ENCODE results near the gene RNF212.

The RNF212 gene

GRCh38 chr4:1075809-1076699, 37.3 kb downstream of the RNF212 start:
- Mint-ChIP-seq H3K9me3 (no peaks in the 10 kb centered on the region), H3K27ac (no peak overlapping the region), H3K4me3 (no peak overlapping the region), H3K4me1 (peaks cover 10% of the 10 kb centered on the region), H3K36me3 (ENCODE audit: low read depth) (no peaks in the 10 kb centered on the region), H3K27me3 (peaks cover 23% of the 10 kb centered on the region)
- ATAC-seq = no peak
- no peak for DNase-seq

GRCh38 chr4:1075225-1075624, 38.1 kb downstream of the RNF212 start:
- no peaks in the 10 kb centered on the region for H3K9me3 Mint-ChIP-seq
- peaks cover 19% of the 10 kb centered on the region for H3K27me3 Mint-ChIP-seq
- peaks cover 8% of the 10 kb centered on the region for H3K4me1 Mint-ChIP-seq
- H3K4me3 Mint-ChIP-seq = no peak overlapping the region
- ATAC-seq (no peak), DNase-seq (no peak)
- H3K27ac Mint-ChIP-seq = no peak overlapping the region
- no peaks in the 10 kb centered on the region for H3K36me3 Mint-ChIP-seq (ENCODE audit: low read depth)

GRCh38 chr4:1074077-1074476, 39.3 kb downstream of the RNF212 start:
- peaks cover 20% of the 10 kb centered on the region for H3K27me3 Mint-ChIP-seq
- ATAC-seq (no peak), DNase-seq (no peak)
- H3K4me1 Mint-ChIP-seq = peaks cover 8% of the 10 kb centered on the region
- H3K36me3 Mint-ChIP-seq (ENCODE audit: low read depth) = no peaks in the 10 kb centered on the region
- H3K9me3 Mint-ChIP-seq = no peaks in the 10 kb centered on the region
- H3K4me3 Mint-ChIP-seq = no peak overlapping the region
- no peak overlapping the region for H3K27ac Mint-ChIP-seq

DNA sequence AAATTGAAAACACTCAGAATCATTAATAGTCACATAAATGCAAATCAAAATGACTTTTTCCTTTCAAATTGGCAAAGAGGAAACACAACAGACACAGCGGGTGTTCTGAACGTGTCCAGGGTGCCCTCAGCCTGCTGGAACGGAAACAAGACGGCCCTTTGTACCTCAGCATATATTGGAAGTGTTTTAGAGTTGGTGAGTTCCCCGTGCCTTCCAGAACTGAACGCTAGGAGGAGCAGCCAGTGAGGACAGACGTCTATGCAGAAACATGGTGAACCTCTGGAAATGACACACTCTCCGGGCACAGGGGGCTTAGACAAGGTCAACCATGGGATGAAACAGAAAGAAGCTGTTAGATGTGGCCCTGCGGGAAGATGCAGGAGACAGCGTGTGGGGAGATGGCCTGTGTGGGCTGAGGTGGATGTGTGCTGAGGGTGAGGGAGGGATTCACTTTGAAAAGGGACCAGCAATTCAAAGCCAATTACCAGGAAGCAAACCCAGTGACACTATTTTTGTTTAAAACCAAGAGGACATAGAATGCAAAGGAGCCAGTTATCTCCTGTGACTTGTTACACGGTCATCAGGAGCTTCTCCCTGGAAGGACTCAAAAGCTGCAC, 40.4 kb downstream of the RNF212 start:
- Mint-ChIP-seq H3K4me1 (peaks cover 8% of the 10 kb centered on the region), H3K4me3 (no peak overlapping the region), H3K27me3 (peaks cover 23% of the 10 kb centered on the region), H3K9me3 (no peaks in the 10 kb centered on the region), H3K36me3 (ENCODE audit: low read depth) (no peaks in the 10 kb centered on the region), H3K27ac (no peak overlapping the region)
- peak; percentile 54 for DNase-seq
- peak; percentile 88 for ATAC-seq

DNA sequence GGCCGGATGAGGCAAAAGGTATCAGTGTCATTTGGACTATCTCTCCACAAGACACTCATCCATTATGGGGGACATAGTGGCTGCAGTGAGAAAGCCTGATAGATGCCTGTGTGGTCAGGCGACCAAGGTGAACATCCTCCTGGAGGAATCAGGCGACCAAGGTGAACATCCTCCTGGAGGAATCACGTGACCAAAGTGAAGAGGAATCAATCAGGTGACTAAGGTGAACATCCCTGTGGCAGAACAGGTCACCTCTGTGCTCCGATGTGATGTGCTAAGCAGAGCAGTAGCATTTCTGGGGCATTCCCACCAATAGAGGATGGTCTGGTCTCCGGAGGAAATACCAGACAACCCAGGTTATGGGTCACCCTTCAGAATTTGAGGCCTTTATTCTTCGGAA, 44.0 kb downstream of the RNF212 start:
- no peak for ATAC-seq
- peaks cover 1% of the 10 kb centered on the region for H3K36me3 Mint-ChIP-seq (ENCODE audit: low read depth)
- no peak for DNase-seq
- no peak overlapping the region for H3K27ac Mint-ChIP-seq
- peaks cover 38% of the 10 kb centered on the region for H3K27me3 Mint-ChIP-seq
- no peak overlapping the region for H3K4me3 Mint-ChIP-seq
- H3K9me3 Mint-ChIP-seq = no peaks in the 10 kb centered on the region
- peaks cover 8% of the 10 kb centered on the region for H3K4me1 Mint-ChIP-seq

DNA sequence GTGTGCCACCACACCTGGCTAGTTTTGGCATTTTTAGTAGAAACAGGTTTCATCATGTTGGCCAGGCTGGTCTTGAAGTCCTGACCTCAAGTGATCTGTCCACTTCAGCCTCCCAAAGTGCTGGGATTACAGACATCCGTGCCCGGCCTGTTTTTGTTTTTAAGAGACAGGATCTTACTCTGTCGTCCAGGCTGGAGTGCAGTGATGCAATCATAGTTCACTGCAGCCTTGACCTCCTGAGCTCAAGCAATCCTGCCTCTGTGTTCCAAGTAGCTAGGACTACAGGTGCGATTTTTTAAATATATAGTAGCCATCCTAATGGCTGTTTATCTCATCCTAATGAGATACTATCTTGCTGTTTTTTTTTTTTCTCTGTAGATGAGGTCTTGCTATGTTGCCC, 47.6 kb downstream of the RNF212 start:
- Mint-ChIP-seq H3K4me1 (no peaks in the 10 kb centered on the region), H3K36me3 (ENCODE audit: low read depth) (peaks cover 5% of the 10 kb centered on the region), H3K4me3 (no peak overlapping the region), H3K27me3 (peaks cover 49% of the 10 kb centered on the region), H3K9me3 (no peaks in the 10 kb centered on the region), H3K27ac (no peak overlapping the region)
- ATAC-seq (no peak), DNase-seq (no peak)

DNA sequence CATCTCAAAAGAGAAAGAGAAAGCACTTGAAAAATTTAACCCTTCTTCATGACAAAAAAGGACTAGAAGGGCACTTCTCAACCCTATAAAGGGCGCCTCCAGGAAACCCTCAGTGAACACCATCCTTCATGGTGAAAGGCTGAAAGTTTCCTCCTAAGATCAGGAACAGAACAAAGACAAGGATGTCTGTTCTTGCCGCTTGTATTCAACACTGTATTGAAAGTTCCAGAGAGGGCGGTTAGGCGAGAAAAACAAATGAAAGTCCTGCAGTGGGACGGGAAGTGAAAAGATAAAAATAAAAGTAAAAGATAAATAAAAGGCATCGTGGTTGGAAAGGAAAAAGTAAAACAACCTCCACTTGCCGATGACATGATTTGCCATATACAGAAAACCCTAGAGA, 50.9 kb downstream of the RNF212 start:
- Mint-ChIP-seq H3K9me3 (no peaks in the 10 kb centered on the region), H3K27ac (no peak overlapping the region), H3K4me1 (no peaks in the 10 kb centered on the region), H3K27me3 (peaks cover 33% of the 10 kb centered on the region), H3K4me3 (no peak overlapping the region), H3K36me3 (ENCODE audit: low read depth) (peaks cover 5% of the 10 kb centered on the region)
- ATAC-seq (no peak), DNase-seq (no peak)

DNA sequence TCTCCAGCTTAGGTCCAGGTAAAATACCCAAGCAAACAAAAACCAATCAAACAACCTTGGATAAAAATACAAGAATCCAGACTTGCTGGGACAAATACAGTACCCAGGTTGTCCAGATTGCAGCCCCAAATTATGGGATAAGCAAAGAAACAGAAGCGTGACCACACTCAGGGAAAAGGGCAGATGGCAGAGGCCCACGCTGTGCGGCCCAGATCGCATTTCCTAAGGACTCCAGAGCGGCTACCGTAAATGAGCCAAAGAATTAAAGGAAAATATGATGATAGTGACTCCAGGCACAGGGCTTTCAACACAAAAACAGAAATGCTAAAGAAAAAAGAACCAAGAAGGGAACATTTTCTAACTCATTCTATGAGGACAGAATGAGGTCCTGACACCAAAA, 51.6 kb downstream of the RNF212 start:
- no peaks in the 10 kb centered on the region for H3K9me3 Mint-ChIP-seq
- no peak for ATAC-seq
- no peak for DNase-seq
- peaks cover 27% of the 10 kb centered on the region for H3K27me3 Mint-ChIP-seq
- no peak overlapping the region for H3K4me3 Mint-ChIP-seq
- peaks cover 5% of the 10 kb centered on the region for H3K36me3 Mint-ChIP-seq (ENCODE audit: low read depth)
- H3K27ac Mint-ChIP-seq = no peak overlapping the region
- H3K4me1 Mint-ChIP-seq = no peaks in the 10 kb centered on the region

DNA sequence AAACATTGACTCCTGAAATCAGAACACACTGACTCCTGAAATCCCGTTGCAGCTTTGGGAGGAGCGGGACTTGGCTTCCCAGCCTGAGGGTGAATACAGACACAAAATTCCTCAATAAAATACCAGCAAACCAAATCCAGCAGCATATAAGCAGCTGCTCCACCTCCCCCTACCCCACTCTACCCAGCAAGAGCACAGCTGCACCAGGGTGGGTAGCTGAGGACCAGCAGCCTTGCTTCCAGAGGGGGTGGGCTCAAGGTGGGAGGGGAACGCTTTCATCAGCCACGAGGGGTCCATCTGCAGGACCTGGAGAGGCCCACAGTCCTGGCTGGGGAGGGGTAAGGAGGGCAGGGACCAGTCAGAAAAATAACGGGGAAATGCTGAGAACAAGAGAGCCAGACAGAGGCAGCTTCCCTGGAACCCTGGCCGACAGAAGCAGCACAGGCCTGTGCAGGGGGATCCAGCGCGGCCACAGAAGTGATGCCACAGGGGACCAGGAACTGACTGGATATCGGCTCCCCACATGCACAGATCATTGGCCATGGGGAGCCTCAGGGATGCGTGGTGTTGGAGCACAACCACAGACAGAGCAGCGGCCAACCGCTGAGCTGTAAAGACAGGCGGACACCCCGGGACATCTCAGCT, 52.2 kb downstream of the RNF212 start:
- peaks cover 3% of the 10 kb centered on the region for H3K4me1 Mint-ChIP-seq
- no peak overlapping the region for H3K27ac Mint-ChIP-seq
- DNase-seq (no peak), ATAC-seq (no peak)
- no peak overlapping the region for H3K4me3 Mint-ChIP-seq
- no peaks in the 10 kb centered on the region for H3K9me3 Mint-ChIP-seq
- H3K27me3 Mint-ChIP-seq = peaks cover 24% of the 10 kb centered on the region
- H3K36me3 Mint-ChIP-seq (ENCODE audit: low read depth) = peaks cover 5% of the 10 kb centered on the region

- ATAC-seq (no peak), DNase-seq (no peak)
- H3K27ac Mint-ChIP-seq = no peak overlapping the region
- no peak overlapping the region for H3K4me3 Mint-ChIP-seq
- H3K27me3 Mint-ChIP-seq = peaks cover 24% of the 10 kb centered on the region
- H3K9me3 Mint-ChIP-seq = no peaks in the 10 kb centered on the region
- peaks cover 8% of the 10 kb centered on the region for H3K4me1 Mint-ChIP-seq
- H3K36me3 Mint-ChIP-seq (ENCODE audit: low read depth) = peaks cover 5% of the 10 kb centered on the region
Observed at GRCh38 chr4:1060621-1061020, 52.7 kb downstream of the RNF212 start.

GRCh38 chr4:1060121-1060520, 53.2 kb downstream of the RNF212 start:
- Mint-ChIP-seq H3K4me1 (peaks cover 12% of the 10 kb centered on the region), H3K27ac (no peak overlapping the region), H3K9me3 (no peaks in the 10 kb centered on the region), H3K36me3 (ENCODE audit: low read depth) (peaks cover 5% of the 10 kb centered on the region), H3K4me3 (no peak overlapping the region), H3K27me3 (peaks cover 24% of the 10 kb centered on the region)
- DNase-seq (no peak), ATAC-seq (no peak)

DNA sequence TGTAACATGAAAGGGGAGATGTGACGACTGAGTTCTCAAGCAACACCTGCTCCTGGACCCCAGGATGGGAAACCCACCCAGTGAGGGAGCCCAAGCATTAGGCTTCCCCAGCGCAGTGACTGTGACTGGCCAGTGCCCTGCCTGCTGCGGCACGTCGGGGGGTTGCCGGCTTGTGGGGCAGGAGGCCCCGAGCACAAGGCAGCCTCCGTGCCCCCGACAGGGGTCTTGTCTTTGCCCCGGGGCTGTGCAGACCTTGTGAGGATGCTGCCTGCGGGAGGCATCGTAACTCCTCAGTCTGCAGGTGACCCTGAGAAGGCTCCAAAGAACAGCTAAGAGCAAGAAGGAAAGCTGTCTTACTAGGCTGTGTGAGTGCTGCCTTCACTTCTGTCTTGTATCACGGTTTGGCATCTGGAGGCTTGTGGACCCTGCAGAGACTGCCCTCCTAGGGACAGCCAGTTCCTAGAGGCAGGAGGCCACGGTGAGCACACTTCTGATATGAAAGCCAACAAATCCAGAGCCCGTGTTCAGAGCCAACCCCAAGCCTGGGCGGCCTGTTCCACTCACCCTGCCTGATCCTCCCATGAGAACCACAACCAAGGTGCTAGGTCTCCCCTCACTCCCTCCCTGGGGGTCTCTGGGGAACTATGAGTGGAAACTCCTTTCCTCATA, 54.2 kb downstream of the RNF212 start:
- Mint-ChIP-seq H3K4me1 (peaks cover 12% of the 10 kb centered on the region), H3K27me3 (peaks cover 17% of the 10 kb centered on the region), H3K4me3 (no peak overlapping the region), H3K36me3 (ENCODE audit: low read depth) (peaks cover 3% of the 10 kb centered on the region), H3K9me3 (no peaks in the 10 kb centered on the region), H3K27ac (no peak overlapping the region)
- ATAC-seq = no peak
- DNase-seq = no peak

- no peaks in the 10 kb centered on the region for H3K9me3 Mint-ChIP-seq
- no peak overlapping the region for H3K27ac Mint-ChIP-seq
- peaks cover 11% of the 10 kb centered on the region for H3K27me3 Mint-ChIP-seq
- DNase-seq = no peak
- H3K4me1 Mint-ChIP-seq = peaks cover 12% of the 10 kb centered on the region
- ATAC-seq = no peak
- H3K36me3 Mint-ChIP-seq (ENCODE audit: low read depth) = peaks cover 3% of the 10 kb centered on the region
- H3K4me3 Mint-ChIP-seq = no peak overlapping the region
Observed at GRCh38 chr4:1058198-1058996, 55.0 kb downstream of the RNF212 start.

- ATAC-seq = no peak
- Mint-ChIP-seq H3K9me3 (no peaks in the 10 kb centered on the region), H3K36me3 (ENCODE audit: low read depth) (no peaks in the 10 kb centered on the region), H3K27me3 (peaks cover 7% of the 10 kb centered on the region), H3K4me3 (no peak overlapping the region), H3K27ac (no peak overlapping the region), H3K4me1 (peaks cover 12% of the 10 kb centered on the region)
- DNase-seq = no peak
Observed at GRCh38 chr4:1057403-1057745, 56.0 kb downstream of the RNF212 start.
